RCC 7860 (cell line): ENCODE measurements around the gene PCDHA7.
"Not testable (repeated sequence)": the region's sequence is repeated elsewhere in the genome, so short reads cannot be mapped to it uniquely, and the experiment has no call there.

Source experiments
- DNase-seq: peaks from one replicate; pipeline ENCODE4 v3.0.0-alpha.2; 2015; ENCODE audit warnings: low spot score
- FAIRE-seq: peaks from 2 replicates; lab custom pipeline; 2012; peaks lifted over from hg19 to GRCh38; lab: Jason Lieb, UNC

The PCDHA7 gene

DNA sequence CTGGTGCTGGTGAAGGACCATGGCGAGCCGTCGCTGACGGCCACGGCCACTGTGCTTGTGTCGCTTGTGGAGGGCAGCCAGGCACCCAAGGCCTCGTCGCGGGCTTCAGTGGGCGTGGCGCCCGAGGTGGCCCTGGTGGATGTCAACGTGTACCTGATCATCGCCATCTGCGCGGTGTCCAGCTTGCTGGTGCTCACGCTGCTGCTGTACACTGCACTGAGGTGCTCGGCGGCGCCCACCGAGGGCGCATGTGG, 23.8 kb downstream of the PCDHA7 start:
- DNase-seq (no peak), FAIRE-seq (no peak)

DNA sequence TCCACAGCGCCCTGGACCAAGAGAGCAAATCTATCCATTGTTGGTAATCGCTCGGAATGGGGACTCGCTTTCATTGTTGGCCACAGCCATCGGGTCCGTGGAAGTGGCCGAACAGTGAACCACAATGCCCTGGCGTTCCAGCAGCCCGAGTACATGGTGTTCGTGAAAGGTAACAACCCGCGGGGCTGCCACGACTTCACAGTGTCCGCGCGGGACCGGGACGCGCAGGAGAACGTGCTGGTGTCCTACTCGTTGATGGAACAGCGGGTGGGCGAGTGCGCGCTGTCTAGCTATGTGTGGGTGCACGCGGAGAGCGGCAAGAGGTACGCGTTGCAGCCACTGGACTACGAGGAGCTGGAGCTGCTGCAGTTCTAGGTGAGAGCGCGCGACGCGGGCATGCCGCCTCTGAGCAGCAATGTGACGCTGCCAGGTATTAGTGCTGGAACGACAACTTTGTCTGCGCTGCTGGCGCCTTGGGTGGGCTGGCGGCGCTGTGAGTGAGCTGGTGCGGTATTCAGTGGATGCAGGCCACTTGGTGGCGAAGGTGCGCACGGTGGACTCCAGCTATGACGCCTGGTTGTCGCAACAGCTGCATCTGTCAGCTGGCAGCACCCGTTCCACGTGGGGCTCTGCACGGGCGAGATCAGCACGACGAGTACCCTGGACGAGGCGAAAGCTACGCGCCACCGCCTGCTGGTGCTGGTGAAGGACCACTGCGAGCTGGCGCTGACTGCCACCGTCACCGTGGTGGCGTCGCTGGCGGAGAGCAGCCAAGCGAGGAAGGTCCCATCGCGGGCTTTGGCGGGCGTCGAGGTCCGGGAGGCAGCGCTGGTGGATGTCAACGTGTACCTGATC, 28.6 kb downstream of the PCDHA7 start:
- no peak for DNase-seq
- no peak for FAIRE-seq

DNA sequence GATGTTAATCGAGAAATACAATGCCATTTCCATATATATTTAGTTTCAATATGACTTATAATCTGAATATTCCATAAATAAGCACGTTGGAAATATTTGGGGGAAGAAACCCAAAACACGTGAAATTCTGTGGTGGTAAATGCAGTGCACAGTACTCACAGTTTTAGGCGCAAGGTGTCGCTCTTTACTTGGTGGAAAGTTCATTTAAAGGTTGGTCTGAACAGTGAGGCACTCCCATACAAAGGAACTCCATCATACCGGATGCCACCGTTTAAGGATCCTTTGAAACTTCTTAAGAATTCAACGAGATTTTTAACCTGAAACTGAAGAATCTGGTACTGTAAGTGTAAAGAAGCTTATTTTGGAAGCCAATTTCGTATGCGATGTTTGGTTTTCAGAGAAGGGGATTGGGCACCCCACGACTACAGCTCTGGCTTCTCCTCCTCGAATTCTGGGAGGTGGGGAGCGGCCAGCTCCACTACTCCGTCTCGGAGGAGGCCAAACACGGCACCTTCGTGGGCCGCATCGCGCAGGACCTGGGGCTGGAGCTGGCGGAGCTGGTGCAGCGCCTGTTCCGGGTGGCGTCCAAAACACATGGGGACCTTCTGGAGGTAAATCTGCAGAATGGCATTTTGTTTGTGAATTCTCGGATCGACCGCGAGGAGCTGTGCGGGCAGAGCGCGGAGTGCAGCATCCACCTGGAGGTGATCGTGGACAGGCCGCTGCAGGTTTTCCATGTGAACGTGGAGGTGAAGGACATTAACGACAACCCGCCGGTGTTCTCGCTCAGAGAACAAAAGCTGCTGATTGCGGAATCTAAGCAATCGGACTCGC, 34.9 kb downstream of the PCDHA7 start, which contains the start of gene PCDHA11:
PCDHA11 (plus strand) TSS at position 237 of the 834 bp plus-strand sequence; CDS start at position 384, 147 bp downstream.
- DNase-seq (no peak), FAIRE-seq (no peak)

GRCh38 chr5:140869555-140869886, 35.5 kb downstream of the PCDHA7 start:
- FAIRE-seq = no peak
- no peak for DNase-seq

DNA sequence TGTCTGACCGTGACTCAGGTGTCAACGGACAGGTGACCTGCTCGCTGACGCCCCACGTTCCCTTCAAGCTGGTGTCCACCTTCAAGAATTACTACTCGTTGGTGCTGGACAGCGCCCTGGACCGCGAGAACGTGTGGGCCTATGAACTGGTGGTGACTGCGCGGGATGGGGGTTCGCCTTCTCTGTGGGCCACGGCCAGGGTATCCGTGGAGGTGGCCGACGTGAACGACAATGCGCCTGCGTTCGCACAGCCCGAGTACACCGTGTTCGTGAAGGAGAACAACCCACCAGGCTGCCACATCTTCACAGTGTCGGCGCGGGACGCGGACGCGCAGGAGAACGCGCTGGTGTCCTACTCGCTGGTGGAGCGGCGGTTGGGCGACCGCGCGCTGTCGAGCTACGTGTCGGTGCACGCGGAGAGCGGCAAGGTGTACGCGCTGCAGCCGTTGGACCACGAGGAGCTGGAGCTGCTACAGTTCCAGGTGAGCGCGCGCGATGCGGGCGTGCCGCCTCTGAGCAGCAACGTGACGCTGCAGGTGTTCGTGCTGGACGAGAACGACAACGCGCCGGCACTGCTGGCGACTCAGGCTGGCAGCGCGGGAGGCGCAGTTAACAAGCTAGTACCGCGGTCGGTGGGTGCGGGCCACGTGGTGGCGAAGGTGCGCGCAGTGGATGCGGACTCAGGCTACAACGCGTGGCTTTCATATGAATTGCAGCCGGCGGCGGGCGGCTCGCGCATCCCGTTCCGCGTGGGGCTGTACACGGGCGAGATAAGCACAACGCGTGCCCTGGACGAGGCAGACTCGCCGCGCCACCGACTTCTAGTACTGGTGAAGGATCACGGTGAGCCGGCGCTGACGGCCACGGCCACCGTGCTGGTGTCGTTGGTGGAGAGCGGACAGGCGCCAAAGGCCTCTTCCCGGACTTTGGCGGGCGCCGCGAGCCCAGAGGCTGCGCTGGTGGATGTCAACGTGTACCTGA, 36.4 kb downstream of the PCDHA7 start:
- DNase-seq (no peak), FAIRE-seq (no peak)

- FAIRE-seq (no peak), DNase-seq (no peak)
These were observed 41.3 kb downstream of the PCDHA7 start, which contains the start of gene PCDHA12 for GRCh38 chr5:140875085-140876065. Gene PCDHA12 (plus strand): TSS chr5:140875308. CDS start chr5:140875473, 165 bp downstream.

- FAIRE-seq, DNase-seq: not testable (repeated sequence)
These were observed 42.6 kb downstream of the PCDHA7 start for GRCh38 chr5:140876541-140877261.

DNA sequence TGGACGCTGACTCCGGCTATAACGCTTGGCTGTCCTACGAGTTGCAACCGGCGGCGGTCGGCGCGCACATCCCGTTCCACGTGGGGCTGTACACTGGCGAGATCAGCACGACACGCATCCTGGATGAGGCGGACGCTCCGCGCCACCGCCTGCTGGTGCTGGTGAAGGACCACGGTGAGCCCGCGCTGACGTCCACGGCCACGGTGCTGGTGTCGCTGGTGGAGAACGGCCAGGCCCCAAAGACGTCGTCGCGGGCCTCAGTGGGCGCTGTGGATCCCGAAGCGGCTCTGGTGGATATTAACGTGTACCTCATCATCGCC, 43.2 kb downstream of the PCDHA7 start:
- FAIRE-seq (no peak), DNase-seq (no peak)

- no peak for DNase-seq
- FAIRE-seq = no peak
These were observed 48.0 kb downstream of the PCDHA7 start, which contains the start of gene PCDHA13 for GRCh38 chr5:140881889-140882590. Gene PCDHA13 (plus strand): TSS chr5:140882124. CDS start chr5:140882269, 145 bp downstream.

GRCh38 chr5:140882591-140882899, 48.5 kb downstream of the PCDHA7 start:
- FAIRE-seq = no peak
- DNase-seq = no peak

DNA sequence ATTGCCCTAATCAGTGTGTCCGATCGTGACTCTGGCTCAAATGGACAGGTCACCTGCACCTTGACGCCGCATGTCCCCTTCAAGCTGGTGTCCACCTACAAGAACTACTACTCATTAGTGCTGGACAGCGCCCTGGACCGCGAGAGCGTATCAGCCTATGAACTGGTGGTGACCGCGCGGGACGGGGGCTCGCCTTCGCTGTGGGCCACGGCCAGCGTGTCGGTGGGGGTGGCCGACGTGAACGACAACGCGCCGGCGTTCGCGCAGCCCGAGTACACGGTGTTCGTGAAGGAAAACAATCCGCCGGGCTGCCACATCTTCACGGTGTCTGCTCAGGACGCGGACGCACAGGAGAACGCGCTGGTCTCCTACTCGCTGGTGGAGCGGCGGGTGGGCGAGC, 49.3 kb downstream of the PCDHA7 start:
- DNase-seq = no peak
- no peak for FAIRE-seq

- no peak for FAIRE-seq
- no peak for DNase-seq
These were observed 50.0 kb downstream of the PCDHA7 start for GRCh38 chr5:140883927-140884697.
